Trophoblast cell (in vitro differentiated cells and primary cell): ENCODE measurements around the gene FHL2.

ENCODE experiments used
- DNase-seq, 2 donors: peaks; one replicate each; pipeline ENCODE4 v3.0.0-alpha.2; 2016
- H2AFZ ChIP-seq: 2 replicates; pipeline ENCODE4 v1.6.1; 2013; ENCODE audit warnings: low read length, moderate library complexity, mild to moderate bottlenecking; ENCODE audit not compliant: insufficient read depth, poor library complexity
- H2AK5ac ChIP-seq: 2 replicates; pipeline ENCODE4 v1.6.1; 2013; ENCODE audit warnings: mild to moderate bottlenecking, low read length
- H2BK120ac ChIP-seq: 2 replicates; pipeline ENCODE4 v1.6.1; 2013; ENCODE audit warnings: low read length, mild to moderate bottlenecking, moderate library complexity; ENCODE audit not compliant: insufficient read depth, poor library complexity
- H2BK12ac ChIP-seq: 2 replicates; pipeline ENCODE4 v1.6.1; 2013; ENCODE audit warnings: mild to moderate bottlenecking, low read length, moderate library complexity
- H2BK5ac ChIP-seq: 2 replicates; pipeline ENCODE4 v1.6.1; 2013; ENCODE audit warnings: low read length, low read depth, moderate library complexity, mild to moderate bottlenecking; ENCODE audit not compliant: poor library complexity
- H3K14ac ChIP-seq: 2 replicates; pipeline ENCODE4 v1.6.1; 2013; ENCODE audit warnings: mild to moderate bottlenecking, low read length
- H3K18ac ChIP-seq: 2 replicates; pipeline ENCODE4 v1.6.1; 2013; ENCODE audit warnings: mild to moderate bottlenecking, low read length
- H3K23ac ChIP-seq: 2 replicates; pipeline ENCODE4 v1.6.1; 2013; ENCODE audit warnings: low read length
- H3K27ac ChIP-seq: 2 replicates; pipeline ENCODE4 v1.5.1; 2013; ENCODE audit warnings: low read depth, mild to moderate bottlenecking, inconsistent platforms, low read length, moderate library complexity
- H3K27me3 ChIP-seq: 2 replicates; pipeline ENCODE4 v1.6.1; 2013; ENCODE audit warnings: inconsistent platforms, mild to moderate bottlenecking, low read length, moderate library complexity; ENCODE audit not compliant: insufficient read depth
- H3K36me3 ChIP-seq, 2 experiments: 1 replicate in 1 of 2; 2 replicates in 1 of 2; pipeline ENCODE4 v1.6.1; 2013; ENCODE audit warnings: low read length in 2 of 2, mild to moderate bottlenecking in 2 of 2, moderate library complexity in 1 of 2; ENCODE audit not compliant: insufficient read depth in 2 of 2, control insufficient read depth in 1 of 2
- H3K4ac ChIP-seq: 2 replicates; pipeline ENCODE4 v1.6.1; 2013; ENCODE audit warnings: low read depth, mild to moderate bottlenecking, low read length, moderate library complexity
- H3K4me1 ChIP-seq, 2 experiments: 1 replicate in 1 of 2; 2 replicates in 1 of 2; pipeline ENCODE4 v1.6.1; 2013; ENCODE audit warnings: low read length in 2 of 2, mild to moderate bottlenecking in 2 of 2, moderate library complexity in 1 of 2; ENCODE audit not compliant: insufficient read depth in 2 of 2, control insufficient read depth in 1 of 2
- H3K4me2 ChIP-seq: 2 replicates; pipeline ENCODE4 v1.6.1; 2013; ENCODE audit warnings: inconsistent platforms, mild to moderate bottlenecking, low read length, moderate library complexity
- H3K4me3 ChIP-seq: 2 replicates; pipeline ENCODE4 v1.5.1; 2013; ENCODE audit warnings: mild to moderate bottlenecking, low read depth, low read length, inconsistent platforms
- H3K79me1 ChIP-seq: one replicate; pipeline ENCODE4 v1.6.1; 2013; ENCODE audit warnings: low read length
- H3K79me2 ChIP-seq: 2 replicates; pipeline ENCODE4 v1.6.1; 2013; ENCODE audit warnings: low read length, mild to moderate bottlenecking; ENCODE audit not compliant: control insufficient read depth, insufficient read depth, poor library complexity
- H3K9ac ChIP-seq: 2 replicates; pipeline ENCODE4 v1.6.1; 2013; ENCODE audit warnings: mild to moderate bottlenecking, low read length
- H3K9me3 ChIP-seq: 2 replicates; pipeline ENCODE4 v1.6.1; 2013; ENCODE audit warnings: low read depth, mild to moderate bottlenecking, control low read depth, inconsistent platforms, low read length; ENCODE audit not compliant: insufficient read depth
- H4K12ac ChIP-seq: 2 replicates; pipeline ENCODE4 v1.6.1; 2013; ENCODE audit warnings: low read depth, mild to moderate bottlenecking, low read length, moderate library complexity
- H4K8ac ChIP-seq: 2 replicates; pipeline ENCODE4 v1.6.1; 2013; ENCODE audit warnings: low read depth, mild to moderate bottlenecking, low read length, moderate library complexity
- H4K91ac ChIP-seq: one replicate; pipeline ENCODE4 v1.6.1; 2013; ENCODE audit warnings: low read depth, mild to moderate bottlenecking, low read length, moderate library complexity
- WGBS: extraction: QIAGEN DNeasy Blood & Tissue Kit; methylation state at CpG from one replicate; pipeline ENCODE4 v1.1.7; 2013; ENCODE audit warnings: missing lambda C conversion rate; ENCODE audit not compliant: insufficient read length, insufficient coverage; ENCODE audit errors: extremely low coverage; 5-methylcytosine and 5-hydroxymethylcytosine counted together

Gene FHL2

GRCh38 chr2:105445498-105445897 lies 46.6 kb upstream of the FHL2 start:
- H2BK12ac ChIP-seq, result no peak overlapping the region
- H3K4me3 ChIP-seq, result no peak overlapping the region
- no CpG with 5 or more reads among the region's 5 CpGs for WGBS
- H3K9ac ChIP-seq, result no peak overlapping the region
- no peak overlapping the region for H3K18ac ChIP-seq
- peaks cover 21 to 30% of the 10 kb centered on the region in 2 experiments for H3K4me1 ChIP-seq
- H3K4ac ChIP-seq, result no peak overlapping the region
- no peaks in the 10 kb centered on the region for H3K36me3 ChIP-seq
- no peaks in the 10 kb centered on the region for H3K27me3 ChIP-seq
- no peak overlapping the region for H3K23ac ChIP-seq
- H3K9me3 ChIP-seq, result peaks cover 1% of the 10 kb centered on the region
- no peak overlapping the region for H3K14ac ChIP-seq
- no peak overlapping the region for H2BK120ac ChIP-seq
- no peak overlapping the region for H2BK5ac ChIP-seq
- no peak overlapping the region for H4K12ac ChIP-seq
- no peak overlapping the region for H4K8ac ChIP-seq
- no peak for DNase-seq
- peaks cover 21% of the 10 kb centered on the region for H3K79me1 ChIP-seq
- no peak overlapping the region for H2AFZ ChIP-seq
- no peak overlapping the region for H2AK5ac ChIP-seq
- H3K27ac ChIP-seq, result no peak overlapping the region
- H3K79me2 ChIP-seq, result peaks cover 2% of the 10 kb centered on the region
- no peak overlapping the region for H4K91ac ChIP-seq
- no peak overlapping the region for H3K4me2 ChIP-seq

DNA sequence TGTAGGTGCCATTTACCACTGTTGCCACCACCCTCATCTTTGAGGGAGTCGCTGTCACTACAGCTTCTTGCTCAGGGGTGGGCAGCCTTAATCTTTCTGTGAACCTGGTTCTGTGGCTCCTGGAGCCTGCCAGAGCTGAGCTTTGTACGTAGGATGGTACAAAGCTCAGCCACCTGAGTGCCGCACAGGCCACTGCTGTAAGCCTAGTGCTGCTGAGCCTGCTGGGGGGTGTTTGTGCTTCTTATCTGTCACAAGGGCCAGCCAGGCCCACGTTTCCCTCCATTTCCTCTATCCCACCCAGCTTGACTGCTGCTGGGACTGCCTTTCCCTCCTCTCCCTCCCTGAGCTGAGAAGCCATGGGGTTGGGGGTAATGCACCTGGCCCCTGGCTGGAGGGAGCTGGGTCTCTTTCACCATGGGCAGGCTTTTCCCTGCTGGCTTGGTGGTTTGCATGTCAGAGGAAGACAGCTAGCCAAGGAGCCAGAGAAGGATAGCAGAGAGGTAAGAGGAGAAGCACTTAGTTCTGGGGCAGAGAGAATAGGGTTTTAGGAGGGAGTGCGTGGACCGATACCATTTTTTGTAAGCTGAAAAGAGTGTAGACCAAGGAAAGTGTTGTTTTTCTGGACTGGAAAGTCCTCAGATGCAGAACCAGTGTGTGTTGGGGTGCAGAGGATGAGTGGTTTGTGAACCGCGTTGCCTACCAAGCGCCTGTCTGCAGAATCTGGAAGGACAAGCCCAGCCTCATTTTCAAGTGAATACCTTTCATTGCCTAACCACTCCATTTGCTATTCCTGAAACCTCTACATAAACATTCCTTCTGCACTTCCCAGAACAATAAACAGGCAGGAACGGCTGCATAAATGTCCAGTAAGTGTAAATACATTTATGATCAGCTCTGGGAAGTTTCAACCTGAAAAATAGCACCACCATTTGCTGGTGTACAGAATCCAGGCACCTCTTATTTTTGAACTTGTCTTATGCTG lies 45.1 kb upstream of the FHL2 start:
- no peak overlapping the region for H4K12ac ChIP-seq
- peak overlapping the region; percentile 18 for H2AFZ ChIP-seq
- no peak overlapping the region for H3K4ac ChIP-seq
- peak overlapping the region; percentile 52 for H3K4me2 ChIP-seq
- no peaks in the 10 kb centered on the region for H3K9me3 ChIP-seq
- peak overlapping the region; percentile 24 for H3K18ac ChIP-seq
- H2BK120ac ChIP-seq, result peak overlapping the region; percentile 27
- peaks cover 21 to 30% of the 10 kb centered on the region in 2 experiments for H3K4me1 ChIP-seq
- peak overlapping the region; percentile 89 for H3K27ac ChIP-seq
- peak overlapping the region; percentile 78 for H4K91ac ChIP-seq
- DNase-seq, result peak; percentile 80 to 88
- peak overlapping the region; percentile 49 for H3K9ac ChIP-seq
- peak overlapping the region; percentile 12 for H2AK5ac ChIP-seq
- H3K79me2 ChIP-seq, result peaks cover 2% of the 10 kb centered on the region
- WGBS, result no CpG with 5 or more reads among the region's 10 CpGs
- H3K79me1 ChIP-seq, result peaks cover 21% of the 10 kb centered on the region
- H3K14ac ChIP-seq, result peak overlapping the region; percentile 51
- H3K23ac ChIP-seq, result no peak overlapping the region
- peak overlapping the region; percentile 4 for H4K8ac ChIP-seq
- peak overlapping the region; percentile 39 for H2BK12ac ChIP-seq
- no peaks in the 10 kb centered on the region for H3K36me3 ChIP-seq
- H3K27me3 ChIP-seq, result no peaks in the 10 kb centered on the region
- H3K4me3 ChIP-seq, result no peak overlapping the region
- H2BK5ac ChIP-seq, result peak overlapping the region; percentile 75

DNA sequence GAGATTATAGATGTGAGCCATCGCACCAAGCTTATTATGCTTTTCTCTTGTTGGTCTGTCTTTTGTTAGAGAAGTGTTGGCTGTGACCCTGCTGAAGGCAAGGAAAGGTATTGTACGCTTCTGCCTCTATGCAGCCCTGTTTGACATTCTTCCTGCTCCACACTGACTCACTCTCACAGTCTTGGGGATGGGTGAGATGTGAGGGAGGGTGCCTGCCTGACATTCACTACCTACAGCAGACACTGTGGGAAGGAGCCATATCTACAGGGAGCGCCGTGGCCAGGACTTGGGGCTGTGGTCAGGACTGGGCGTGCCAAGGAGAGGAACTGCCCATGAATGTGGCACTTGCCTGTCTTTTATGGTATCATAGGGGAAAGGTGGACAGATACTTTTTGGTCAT lies 43.9 kb upstream of the FHL2 start:
- peak overlapping the region; percentile 26 for H3K18ac ChIP-seq
- H3K23ac ChIP-seq, result no peak overlapping the region
- H4K8ac ChIP-seq, result peak overlapping the region; percentile 27
- no peaks in the 10 kb centered on the region for H3K36me3 ChIP-seq
- peak overlapping the region; percentile 12 for H2AK5ac ChIP-seq
- no peaks in the 10 kb centered on the region for H3K27me3 ChIP-seq
- H2BK5ac ChIP-seq, result peak overlapping the region; percentile 7
- H2AFZ ChIP-seq, result no peak overlapping the region
- H2BK12ac ChIP-seq, result peak overlapping the region; percentile 9
- H3K79me1 ChIP-seq, result peaks cover 21% of the 10 kb centered on the region
- H3K4me2 ChIP-seq, result no peak overlapping the region
- H3K4ac ChIP-seq, result no peak overlapping the region
- DNase-seq, result peak; percentile 89 to 90
- H3K9ac ChIP-seq, result no peak overlapping the region
- peaks cover 2% of the 10 kb centered on the region for H3K79me2 ChIP-seq
- H4K12ac ChIP-seq, result no peak overlapping the region
- H3K4me3 ChIP-seq, result no peak overlapping the region
- no CpG with 5 or more reads among the region's 5 CpGs for WGBS
- no peaks in the 10 kb centered on the region for H3K9me3 ChIP-seq
- peak overlapping the region; percentile 76 for H4K91ac ChIP-seq
- peak overlapping the region; percentile 89 for H3K27ac ChIP-seq
- peaks cover 23 to 36% of the 10 kb centered on the region in 2 experiments for H3K4me1 ChIP-seq
- H3K14ac ChIP-seq, result peak overlapping the region; percentile 50
- H2BK120ac ChIP-seq, result peak overlapping the region; percentile 73

GRCh38 chr2:105442056-105442455 lies 43.2 kb upstream of the FHL2 start:
- peak overlapping the region; percentile 36 for H2BK5ac ChIP-seq
- peaks cover 2% of the 10 kb centered on the region for H3K79me2 ChIP-seq
- H2AFZ ChIP-seq, result no peak overlapping the region
- no peak overlapping the region for H4K8ac ChIP-seq
- no peaks in the 10 kb centered on the region for H3K36me3 ChIP-seq
- no peak overlapping the region for H3K4me3 ChIP-seq
- no CpG with 5 or more reads among the region's 2 CpGs for WGBS
- no peaks in the 10 kb centered on the region for H3K27me3 ChIP-seq
- peaks cover 23 to 36% of the 10 kb centered on the region in 2 experiments for H3K4me1 ChIP-seq
- no peak overlapping the region for H2AK5ac ChIP-seq
- H3K79me1 ChIP-seq, result peaks cover 21% of the 10 kb centered on the region
- DNase-seq, result peak; percentile 89 to 95
- peak overlapping the region; percentile 47 for H2BK120ac ChIP-seq
- peak overlapping the region; percentile 89 for H3K27ac ChIP-seq
- no peak overlapping the region for H3K18ac ChIP-seq
- no peak overlapping the region for H4K12ac ChIP-seq
- H3K9me3 ChIP-seq, result no peaks in the 10 kb centered on the region
- H2BK12ac ChIP-seq, result no peak overlapping the region
- H3K9ac ChIP-seq, result no peak overlapping the region
- H3K14ac ChIP-seq, result no peak overlapping the region
- H3K23ac ChIP-seq, result no peak overlapping the region
- no peak overlapping the region for H3K4ac ChIP-seq
- H3K4me2 ChIP-seq, result peak overlapping the region; percentile 2
- H4K91ac ChIP-seq, result no peak overlapping the region
